ENCODE data around the gene CCL7.

DNA sequence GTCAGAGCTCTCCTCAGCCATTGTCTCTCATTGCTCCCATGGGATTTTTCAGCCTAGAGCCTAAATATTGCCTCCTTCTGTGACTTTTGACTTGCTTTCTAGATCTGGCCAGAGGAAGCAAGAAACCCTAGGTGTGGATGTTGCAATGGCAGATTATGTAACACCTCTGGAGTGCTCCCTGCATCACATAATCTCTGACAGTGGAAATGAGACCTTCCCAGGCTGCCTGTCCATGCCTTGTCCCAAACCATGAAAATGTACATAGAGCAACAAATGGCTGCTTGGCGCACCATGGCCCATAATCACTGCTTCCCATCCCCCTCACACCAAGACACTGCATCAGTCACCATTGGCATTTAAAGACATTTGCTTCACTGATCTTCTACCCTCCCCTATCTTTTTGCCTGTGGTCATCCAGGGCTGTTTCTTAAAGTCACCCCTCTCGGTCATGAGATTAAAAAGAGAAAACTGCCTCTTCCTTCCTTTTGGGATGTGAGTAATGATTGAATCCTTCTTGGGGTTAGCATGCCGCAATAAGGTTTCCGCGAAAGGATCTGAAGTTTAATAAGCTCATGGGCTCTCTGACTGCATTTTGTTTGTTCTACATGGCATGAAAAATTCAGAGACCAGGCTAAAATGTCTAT lies 49.1 kb upstream of the CCL7 start:
- TF ChIP-seq, protein P1, sequence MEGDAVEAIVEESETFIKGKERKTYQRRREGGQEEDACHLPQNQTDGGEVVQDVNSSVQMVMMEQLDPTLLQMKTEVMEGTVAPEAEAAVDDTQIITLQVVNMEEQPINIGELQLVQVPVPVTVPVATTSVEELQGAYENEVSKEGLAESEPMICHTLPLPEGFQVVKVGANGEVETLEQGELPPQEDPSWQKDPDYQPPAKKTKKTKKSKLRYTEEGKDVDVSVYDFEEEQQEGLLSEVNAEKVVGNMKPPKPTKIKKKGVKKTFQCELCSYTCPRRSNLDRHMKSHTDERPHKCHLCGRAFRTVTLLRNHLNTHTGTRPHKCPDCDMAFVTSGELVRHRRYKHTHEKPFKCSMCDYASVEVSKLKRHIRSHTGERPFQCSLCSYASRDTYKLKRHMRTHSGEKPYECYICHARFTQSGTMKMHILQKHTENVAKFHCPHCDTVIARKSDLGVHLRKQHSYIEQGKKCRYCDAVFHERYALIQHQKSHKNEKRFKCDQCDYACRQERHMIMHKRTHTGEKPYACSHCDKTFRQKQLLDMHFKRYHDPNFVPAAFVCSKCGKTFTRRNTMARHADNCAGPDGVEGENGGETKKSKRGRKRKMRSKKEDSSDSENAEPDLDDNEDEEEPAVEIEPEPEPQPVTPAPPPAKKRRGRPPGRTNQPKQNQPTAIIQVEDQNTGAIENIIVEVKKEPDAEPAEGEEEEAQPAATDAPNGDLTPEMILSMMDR (IDR thresholded peaks at IDR 0.05), result no peak
- no peak for TF ChIP-seq EP300 (IDR thresholded peaks at IDR 0.05)

Data from suprapubic skin (tissue), 3 donors.